Heart right ventricle (tissue), 16 donors: Measurements from ENCODE around the gene ATG7. TPM values are rescaled to one million over a fixed set of nuclear protein-coding genes. Genes with fewer than 3 reads are reported as not detected.

ENCODE experiments used
- ATAC-seq, 8 donors: fragments of 200-7000 bp; cut with Tn5 transposase; one replicate each; pipeline ENCODE4 v1.9.1; 2020; ENCODE audit warnings: mild to moderate bottlenecking in 8 of 8, moderate library complexity in 8 of 8, moderate number of reproducible peaks in 1 of 8
- DNase-seq, 2 donors: peaks; one replicate each; pipeline ENCODE4 v3.0.0-alpha.2; 2020
- H3K27ac ChIP-seq, 10 donors: fragments of 200-600 bp; sonication (generic) in 2 of 10; one replicate each; pipeline versions ENCODE4 v1.5.0 to v1.8.0; 2020 to 2022; ENCODE audit warnings: mild to moderate bottlenecking in 3 of 10
- H3K27me3 ChIP-seq, 7 donors: fragments of 200-600 bp; one replicate each; pipeline ENCODE4 v1.8.0; 2021 to 2022; ENCODE audit warnings: mild to moderate bottlenecking in 2 of 7
- H3K36me3 ChIP-seq, 9 donors: fragments of 200-600 bp; sonication (generic) in 1 of 9; one replicate each; pipeline versions ENCODE4 v1.5.0 to v1.8.0; 2020 to 2022; ENCODE audit warnings: mild to moderate bottlenecking in 2 of 9
- H3K4me1 ChIP-seq, 9 donors: fragments of 200-600 bp; sonication (generic) in 1 of 9; one replicate each; pipeline versions ENCODE4 v1.5.0 to v1.8.0; 2020 to 2022; ENCODE audit warnings: mild to moderate bottlenecking in 4 of 9
- H3K4me3 ChIP-seq, 10 donors: fragments of 200-600 bp; sonication (generic) in 2 of 10; one replicate each; pipeline versions ENCODE4 v1.5.0 to v1.8.0; 2020 to 2022; ENCODE audit warnings: mild to moderate bottlenecking in 7 of 10, moderate library complexity in 2 of 10
- H3K9me3 ChIP-seq, 11 donors: fragments of 200-600 bp in 10 of 11; sonication (generic) in 2 of 11; one replicate each; pipeline versions ENCODE4 v1.5.0 to v1.8.0; 2013 to 2022; ENCODE audit warnings: mild to moderate bottlenecking in 2 of 11, control low read depth in 1 of 11, moderate library complexity in 1 of 11
- CTCF ChIP-seq, 9 donors: fragments of 200-600 bp; sonication (generic) in 2 of 9; IDR thresholded peaks; one replicate each; pipeline versions ENCODE4 v1.5.0 to v1.8.0; 2021 to 2022; ENCODE audit warnings: antibody characterized with exemption in 9 of 9, mild to moderate bottlenecking in 5 of 9, moderate library complexity in 1 of 9
- WGBS, 2 donors: extraction: QIAGEN DNeasy Blood & Tissue Kit; methylation state at CpG; one replicate each; pipeline ENCODE4 v1.1.7; 2013; ENCODE audit warnings: inconsistent platforms in 1 of 2; 5-methylcytosine and 5-hydroxymethylcytosine counted together
- intact Hi-C, 10 donors: fragments of 100-400 bp; cut with DNase I; formaldehyde crosslinking; loops; one replicate each; pipeline versions ENCODE4 v1.11.1 to v1.14.2; 2022
- polyA plus RNA-seq, 2 donors: library from polyadenylated mRNA; stranded (reverse); fragments of 200-250 nt; gene quantifications; one replicate each; pipeline ENCODE4 v1.2.3, GENCODE V29; 2013
- total RNA-seq, 10 donors: library from RNA; stranded (reverse); fragmentation: NEBNext Ultra II Directional in 3 of 10; extraction: Animal tissue kit (Norgen Biotek cat#: 25700) in 3 of 10; gene quantifications; one replicate each; pipeline versions ENCODE4 v1.2.1 to v1.2.4, GENCODE V29; 2021 to 2023
- donor health status: Arrhythmogenic right ventricular cardiomyopathy.
- donor health status: ischemic (EF 13 %, LVEDD 7.1; RV severe dilation, severe dysfunction).
- donor health status: healthy with polysubstance abuse.
- donor health status: DM: no; HTN: yes; CAD: no.
- donor health status: DM: no; HTN: no; CAD: no.
- donor health status: ischemic (EF 25% LVEDD 6.9; RV normal size, moderate dysfunction).
- donor health status: ischemic (EF 25% LVEDD 5.7; RV mildly dilated, moderate dysfunction).
- donor health status: healthy.
- donor health status: DM: yes; HTN: yes; CAD: no.
- donor health status: Ischemic cardiomyopathy.
- donor health status: ischemic (EF 35%, LVEDD 5.7; RV mildly dilated, moderate dysfunction).
- donor health status: nonischemic (EF 11% LVEDD 7.7; RV severe dilation, severe dysfunction).
- donor health status: DM: yes; HTN: yes; CAD: no.
- donor health status: PGD.
- donor health status: ischemic (EF 29% LVEDD 5.4; RV normal size, mild dysfunction).
- donor health status: nonischemic (EF 23%, LVEDD 6.1; RV moderate dilation, normal function).

The ATG7 gene
- total and polyA plus RNA-seq, 12 donors = 5.3 to 24.1 (median 16.8) TPM

- Histone ChIP-seq H3K36me3 (peaks cover 0 to 32% (median 0%) of the 10 kb centered on the region in 9 donors), H3K4me3 (no peak overlapping the region), H3K27me3 (no peaks in the 10 kb centered on the region), H3K9me3 (no peaks in the 10 kb centered on the region), H3K27ac (peak overlapping the region in 9 of 10 donors; percentile 69 to 90 (median 84)), H3K4me1 (peaks cover 10 to 91% (median 74%) of the 10 kb centered on the region in 9 donors)
- intact Hi-C loops = loop anchor here in 6 of 10 donors (5.0 kb wide), 2 partner anchors 35 to 40 kb away; partner anchors contain the start of gene VGLL4 (in 3 of the 6)
- ATAC-seq = no peak
- TF ChIP-seq CTCF (IDR thresholded peaks at IDR 0.05) = no peak
- no peak for DNase-seq
- WGBS, 2 donors = 68 to 70% methylated on average over 11 of the region's 11 CpGs
Observed at GRCh38 chr3:11602239-11602840, 330.1 kb downstream of the ATG7 start.

- ATAC-seq (no peak), DNase-seq (no peak)
- intact Hi-C loops = loop anchor here in 6 of 10 donors (5.0 kb wide), 2 partner anchors 34 to 39 kb away; partner anchors contain the start of gene VGLL4 (in 3 of the 6)
- no peaks in the 10 kb centered on the region for H3K9me3 ChIP-seq
- no peak overlapping the region for H3K4me3 ChIP-seq
- peaks cover 0 to 32% (median 0%) of the 10 kb centered on the region in 9 donors for H3K36me3 ChIP-seq
- no peak for TF ChIP-seq CTCF (IDR thresholded peaks at IDR 0.05)
- H3K4me1 ChIP-seq = peaks cover 10 to 96% (median 81%) of the 10 kb centered on the region in 9 donors
- peak overlapping the region; percentile 12 to 90 (median 83) for H3K27ac ChIP-seq
- H3K27me3 ChIP-seq = no peaks in the 10 kb centered on the region
- 73 to 74% methylated on average over 5 of the region's 5 CpGs for WGBS, 2 donors
Observed at GRCh38 chr3:11602886-11603527, 330.8 kb downstream of the ATG7 start.

GRCh38 chr3:11603628-11604027, 331.4 kb downstream of the ATG7 start:
- no peaks in the 10 kb centered on the region for H3K27me3 ChIP-seq
- intact Hi-C loops = loop anchor here in 6 of 10 donors (5.0 kb wide), 2 partner anchors 34 to 39 kb away; partner anchors contain the start of gene VGLL4 (in 3 of the 6)
- peak; percentile 9 to 63 (median 46) for ATAC-seq
- DNase-seq = peak in 1 of 2 donors; percentile 61
- no peak for TF ChIP-seq CTCF (IDR thresholded peaks at IDR 0.05)
- H3K4me3 ChIP-seq = peak overlapping the region in 1 of 10 donors; percentile 2
- H3K9me3 ChIP-seq = no peaks in the 10 kb centered on the region
- peaks cover 0 to 32% (median 0%) of the 10 kb centered on the region in 9 donors for H3K36me3 ChIP-seq
- peaks cover 10 to 96% (median 76%) of the 10 kb centered on the region in 9 donors for H3K4me1 ChIP-seq
- H3K27ac ChIP-seq = peak overlapping the region; percentile 26 to 90 (median 83)
- 51 to 55% methylated on average over 9 of the region's 9 CpGs for WGBS, 2 donors

GRCh38 chr3:11604139-11604892, 332.1 kb downstream of the ATG7 start:
- TF ChIP-seq CTCF (IDR thresholded peaks at IDR 0.05) = no peak
- 55 to 64% methylated on average over 15 of the region's 15 CpGs for WGBS, 2 donors
- intact Hi-C loops = loop anchor here in 6 of 10 donors (5.0 kb wide), 2 partner anchors 33 to 38 kb away; partner anchors contain the start of gene VGLL4 (in 3 of the 6)
- peak overlapping the region; percentile 26 to 87 (median 82) for H3K27ac ChIP-seq
- H3K27me3 ChIP-seq = no peaks in the 10 kb centered on the region
- peaks cover 0 to 32% (median 0%) of the 10 kb centered on the region in 9 donors for H3K36me3 ChIP-seq
- H3K4me3 ChIP-seq = peak overlapping the region in 1 of 10 donors; percentile 2
- peaks cover 10 to 93% (median 83%) of the 10 kb centered on the region in 9 donors for H3K4me1 ChIP-seq
- ATAC-seq = peak in 1 of 8 donors; percentile 3
- DNase-seq = no peak
- no peaks in the 10 kb centered on the region for H3K9me3 ChIP-seq
